Loucy (cell line): ENCODE results near the gene SLCO4C1.

ENCODE experiments used
- H2AFZ ChIP-seq: fragments of 200-600 bp; sonication (generic); 2 replicates; pipeline ENCODE4 v1.6.0; 2016; ENCODE audit warnings: antibody characterized with exemption, mild to moderate bottlenecking, low read length, moderate library complexity
- H3F3A ChIP-seq: fragments of 200-600 bp; 2 replicates; pipeline ENCODE4 v1.6.0; 2016; ENCODE audit warnings: antibody characterized with exemption, low read depth, mild to moderate bottlenecking
- H3K27me3 ChIP-seq: fragments of 200-600 bp; sonication (generic); 2 replicates; pipeline ENCODE4 v1.6.1; 2014; ENCODE audit warnings: low read length, mild to moderate bottlenecking; ENCODE audit not compliant: insufficient read depth, poor library complexity, severe bottlenecking
- H3K36me3 ChIP-seq: fragments of 200-600 bp; sonication (generic); 2 replicates; pipeline ENCODE4 v1.6.1; 2016; ENCODE audit warnings: low read length; ENCODE audit not compliant: insufficient read depth
- H3K4me1 ChIP-seq: fragments of 200-600 bp; sonication (generic); 2 replicates; pipeline ENCODE4 v1.5.1; 2014; ENCODE audit warnings: low read length, mild to moderate bottlenecking; ENCODE audit not compliant: insufficient read depth, poor library complexity, severe bottlenecking
- H3K4me2 ChIP-seq: fragments of 200-600 bp; sonication (generic); 2 replicates; pipeline ENCODE4 v1.6.0; 2014; ENCODE audit warnings: antibody characterized with exemption, low read length, low read depth, mild to moderate bottlenecking; ENCODE audit not compliant: poor library complexity, severe bottlenecking
- H3K4me3 ChIP-seq: fragments of 200-600 bp; sonication (generic); 2 replicates; pipeline ENCODE4 v1.5.1; 2014; ENCODE audit warnings: low read length, mild to moderate bottlenecking, mixed read lengths; ENCODE audit not compliant: poor library complexity, severe bottlenecking
- H3K79me2 ChIP-seq: fragments of 200-600 bp; sonication (generic); 2 replicates; pipeline ENCODE4 v1.6.1; 2014; ENCODE audit warnings: low read length; ENCODE audit not compliant: insufficient read depth
- H3K9ac ChIP-seq: fragments of 200-600 bp; sonication (generic); 2 replicates; pipeline ENCODE4 v1.6.0; 2014; ENCODE audit warnings: mild to moderate bottlenecking, low read depth, low read length, moderate library complexity; ENCODE audit not compliant: poor library complexity, severe bottlenecking
- H3K9me2 ChIP-seq: fragments of 200-600 bp; sonication (generic); replicated peaks from 2 replicates; pipeline ENCODE4 v1.6.1; 2016; ENCODE audit warnings: low read depth, low read length, mixed read lengths
- H3K9me3 ChIP-seq: fragments of 200-600 bp; sonication (generic); 2 replicates; pipeline ENCODE4 v1.6.1; 2014; ENCODE audit warnings: mild to moderate bottlenecking, antibody characterized with exemption, low read length, low read depth; ENCODE audit not compliant: insufficient read depth
- H4K20me1 ChIP-seq: fragments of 200-600 bp; sonication (generic); 2 replicates; pipeline ENCODE4 v1.6.0; 2014; ENCODE audit warnings: antibody characterized with exemption, low read length, mild to moderate bottlenecking; ENCODE audit not compliant: insufficient read depth, poor library complexity, severe bottlenecking
- CTCF ChIP-seq: fragments of 200-600 bp; sonication (generic); conservative IDR thresholded peaks from 2 replicates; pipeline ENCODE4 v1.5.1; 2014; ENCODE audit warnings: mild to moderate bottlenecking, antibody characterized with exemption, low read length
- EZH2phosphoT487 ChIP-seq: fragments of 200-600 bp; IDR thresholded peaks from 2 replicates; pipeline ENCODE4 v1.6.1; 2018; ENCODE audit warnings: antibody characterized with exemption, mild to moderate bottlenecking, moderate library complexity, borderline replicate concordance

The SLCO4C1 gene

GRCh38 chr5:102283102-102283797 is 12.8 kb downstream of the SLCO4C1 start:
- no peaks in the 10 kb centered on the region for H3K9me3 ChIP-seq
- H3K79me2 ChIP-seq, result no peaks in the 10 kb centered on the region
- no peaks in the 10 kb centered on the region for H3K9me2 ChIP-seq
- no peak overlapping the region for H3K4me3 ChIP-seq
- H3K4me2 ChIP-seq, result peak overlapping the region; percentile 58
- H3K9ac ChIP-seq, result no peak overlapping the region
- no peaks in the 10 kb centered on the region for H3F3A ChIP-seq
- no peaks in the 10 kb centered on the region for H3K36me3 ChIP-seq
- no peak overlapping the region for H2AFZ ChIP-seq
- H4K20me1 ChIP-seq, result no peaks in the 10 kb centered on the region
- TF ChIP-seq CTCF (no peak), EZH2phosphoT487 (no peak)
- no peaks in the 10 kb centered on the region for H3K27me3 ChIP-seq
- H3K4me1 ChIP-seq, result peaks cover 8% of the 10 kb centered on the region

GRCh38 chr5:102279711-102280110 is 16.4 kb downstream of the SLCO4C1 start:
- Histone ChIP-seq H4K20me1 (no peaks in the 10 kb centered on the region), H3K4me2 (no peak overlapping the region), H3K79me2 (no peaks in the 10 kb centered on the region), H2AFZ (no peak overlapping the region), H3K4me3 (no peak overlapping the region), H3K36me3 (no peaks in the 10 kb centered on the region), H3F3A (no peaks in the 10 kb centered on the region), H3K9me3 (no peaks in the 10 kb centered on the region), H3K9me2 (no peaks in the 10 kb centered on the region), H3K27me3 (peaks cover 18% of the 10 kb centered on the region), H3K4me1 (peaks cover 12% of the 10 kb centered on the region), H3K9ac (no peak overlapping the region)
- TF ChIP-seq CTCF (no peak), EZH2phosphoT487 (no peak)

- H3K4me1 ChIP-seq, result peaks cover 7% of the 10 kb centered on the region
- TF ChIP-seq EZH2phosphoT487 (0 out of 2 replicates have a peak, but pooled peaks have one; percentile 37), CTCF (no peak)
These were observed 17.9 kb downstream of the SLCO4C1 start for GRCh38 chr5:102278231-102278630.

More at GRCh38 chr5:102278231-102278630, 17.9 kb downstream of the SLCO4C1 start:
- Histone ChIP-seq H3K27me3 (peaks cover 18% of the 10 kb centered on the region), H2AFZ (no peak overlapping the region), H3K4me2 (no peak overlapping the region), H4K20me1 (no peaks in the 10 kb centered on the region), H3K9me2 (no peaks in the 10 kb centered on the region), H3K4me3 (no peak overlapping the region), H3K9me3 (no peaks in the 10 kb centered on the region), H3K36me3 (no peaks in the 10 kb centered on the region), H3K79me2 (no peaks in the 10 kb centered on the region), H3K9ac (no peak overlapping the region), H3F3A (no peaks in the 10 kb centered on the region)
